NCI-H2081 treated with DMSO at 0.1 percent for 48 hours (cell line): ENCODE results near the gene CCR5.

Experiments
- DNase-seq: peaks from one replicate; lab custom pipeline; 2025; lab: John Stamatoyannopoulos, UW

Gene CCR5

GRCh38 chr3:46408853-46409252 lies 38.1 kb downstream of the CCR5 start:
- no peak for DNase-seq

DNA sequence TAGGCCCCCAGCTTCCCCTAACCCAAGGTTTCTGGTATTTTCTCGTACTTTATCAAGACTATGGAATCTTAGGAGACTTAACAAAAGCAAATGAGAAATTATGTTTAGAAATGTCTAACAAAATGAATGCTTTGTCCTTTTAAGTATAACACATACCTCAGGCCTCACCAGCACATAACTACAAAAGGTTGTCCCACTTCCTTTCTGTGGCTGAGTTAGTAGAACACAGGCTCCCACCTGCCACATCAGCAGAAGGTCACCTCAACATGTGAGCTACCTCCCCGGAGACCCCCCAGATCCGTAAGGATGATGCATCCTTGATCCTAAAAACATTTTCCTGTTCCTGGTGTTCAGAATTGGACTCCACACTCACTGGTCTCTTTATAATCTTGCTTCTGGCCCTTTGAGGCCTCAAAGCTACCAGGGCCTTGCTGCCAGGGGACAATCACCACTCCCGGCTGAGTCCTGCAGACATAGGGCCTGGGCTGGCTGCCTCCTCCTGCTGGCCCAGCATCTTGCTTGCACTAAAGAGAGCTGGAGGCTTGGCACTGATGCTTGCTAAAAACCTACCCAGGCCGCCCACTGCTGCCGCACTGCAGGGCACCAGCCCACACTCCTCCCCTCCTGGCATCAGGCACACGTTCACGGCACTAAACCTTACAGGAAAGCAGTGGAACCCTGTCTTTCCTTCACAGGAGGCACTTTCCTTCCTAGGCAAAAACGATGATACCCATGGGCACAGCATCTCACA lies 39.2 kb downstream of the CCR5 start:
- DNase-seq: no peak

DNA sequence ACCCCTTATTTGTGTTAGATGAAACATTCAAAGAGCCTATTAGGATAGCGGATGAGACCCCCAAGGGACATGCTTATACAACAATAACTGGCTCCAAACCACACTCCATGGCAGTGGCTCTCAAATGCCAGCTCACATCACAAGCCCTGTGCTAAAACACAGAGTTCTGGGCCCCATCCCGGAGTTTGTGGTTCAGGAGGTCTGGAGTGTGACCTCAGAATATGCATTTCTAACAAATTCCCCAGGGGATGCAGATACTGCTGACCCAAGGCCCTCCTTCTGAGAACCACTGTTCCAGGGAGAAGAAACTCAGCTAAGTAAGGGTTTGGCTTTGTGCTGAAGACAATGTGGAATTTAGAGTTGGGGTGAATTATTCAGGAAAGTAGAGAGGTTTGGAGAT lies 39.9 kb downstream of the CCR5 start:
- no peak for DNase-seq

- no peak for DNase-seq
Observed at GRCh38 chr3:46411271-46411670, 40.5 kb downstream of the CCR5 start.

DNA sequence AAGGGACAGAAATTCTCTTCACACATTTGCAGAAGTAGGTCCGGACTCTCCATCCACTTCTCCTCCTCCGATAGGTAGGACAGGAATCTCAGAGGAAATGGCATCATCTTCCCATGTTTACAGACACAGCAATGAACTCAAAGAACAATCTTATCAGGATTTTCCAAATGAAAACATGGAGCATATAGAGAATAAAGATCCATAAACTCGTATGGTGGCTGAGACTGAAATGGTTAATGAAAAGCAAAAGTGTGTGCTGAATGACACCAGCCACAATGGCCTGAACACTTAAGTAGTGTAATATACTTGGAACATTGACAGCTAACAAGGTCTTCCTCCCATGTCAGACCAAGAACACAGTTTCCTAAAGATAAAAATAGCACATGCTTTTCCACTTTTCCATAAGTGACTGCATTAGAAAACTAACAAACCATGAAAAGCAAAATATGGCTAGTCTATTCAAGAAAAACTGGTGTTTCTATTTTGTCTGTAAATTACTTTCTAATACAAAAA lies 42.1 kb downstream of the CCR5 start:
- no peak for DNase-seq

- no peak for DNase-seq
Observed at GRCh38 chr3:46413951-46414350, 43.2 kb downstream of the CCR5 start.

GRCh38 chr3:46414739-46415138 lies 44.0 kb downstream of the CCR5 start:
- DNase-seq: no peak

- peak; percentile 33 for DNase-seq
Observed at GRCh38 chr3:46416125-46416810, 45.5 kb downstream of the CCR5 start.

DNA sequence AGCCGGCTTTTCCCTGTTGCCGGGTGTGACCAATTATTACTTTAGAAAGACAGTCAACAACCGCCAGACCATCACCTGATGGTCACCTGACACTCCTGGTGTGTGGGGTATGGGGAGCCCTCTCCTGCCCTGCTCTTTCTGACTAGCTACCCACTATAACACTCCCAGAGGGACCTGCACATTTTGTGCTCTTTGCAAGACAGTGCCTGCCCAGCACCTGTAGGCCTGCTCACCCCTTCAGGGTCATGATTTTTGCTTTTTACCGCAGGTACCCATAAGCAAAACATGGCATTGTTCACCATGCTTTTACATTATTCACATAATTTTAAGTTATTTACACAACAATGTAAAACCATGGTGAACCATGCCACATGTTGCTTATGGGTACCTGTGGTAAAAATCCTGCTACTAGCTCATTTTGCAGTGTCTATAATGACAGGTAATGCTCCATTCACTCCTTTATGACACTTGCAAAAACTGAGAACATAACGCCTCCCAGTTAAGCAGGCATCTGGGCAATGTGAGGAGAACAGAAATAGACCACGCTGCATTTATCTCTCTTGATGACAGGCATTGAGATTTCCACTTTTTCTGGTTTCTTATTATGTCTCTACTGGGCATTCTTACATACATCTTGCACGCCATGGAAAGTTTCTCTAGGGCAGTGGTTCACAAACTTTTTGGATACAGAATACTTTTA lies 46.2 kb downstream of the CCR5 start:
- DNase-seq: no peak

DNA sequence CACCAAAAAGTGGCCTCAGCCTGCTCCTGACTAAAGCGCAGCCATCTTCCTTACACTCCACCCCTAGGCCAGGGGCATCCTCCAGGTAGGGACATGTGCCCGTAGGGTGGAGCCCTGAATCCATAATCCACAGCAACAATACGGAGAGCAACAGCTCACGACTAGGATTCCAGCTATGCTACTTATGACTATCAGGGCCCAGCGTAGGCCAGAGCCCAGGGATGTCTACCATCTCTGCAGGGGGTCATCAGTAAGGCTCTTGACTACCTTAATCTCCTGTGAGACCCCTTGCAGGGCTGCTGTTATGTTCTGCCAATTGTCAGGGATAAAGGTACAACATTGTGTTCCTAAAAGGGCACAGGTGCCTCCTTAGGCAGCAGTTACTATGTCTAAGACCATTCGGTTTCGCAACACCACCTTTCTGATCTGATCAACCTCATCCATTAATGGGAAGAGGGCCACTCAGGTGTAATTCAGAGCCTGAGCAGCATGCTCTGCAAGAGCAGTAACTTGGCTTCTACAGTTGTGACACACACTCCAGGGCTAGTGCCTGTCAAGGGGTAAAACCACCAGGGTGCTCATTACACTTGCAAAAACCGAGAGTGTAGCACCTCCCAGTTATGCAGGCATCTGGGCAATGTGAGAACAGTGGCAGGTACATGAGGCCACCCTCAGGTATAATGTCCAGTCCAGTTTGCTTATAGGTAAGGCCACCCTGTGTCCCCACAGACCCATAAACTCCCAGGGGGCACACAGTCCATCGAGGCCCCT lies 47.3 kb downstream of the CCR5 start:
- DNase-seq: no peak

- no peak for DNase-seq
Observed at GRCh38 chr3:46419816-46420215, 49.1 kb downstream of the CCR5 start.

DNA sequence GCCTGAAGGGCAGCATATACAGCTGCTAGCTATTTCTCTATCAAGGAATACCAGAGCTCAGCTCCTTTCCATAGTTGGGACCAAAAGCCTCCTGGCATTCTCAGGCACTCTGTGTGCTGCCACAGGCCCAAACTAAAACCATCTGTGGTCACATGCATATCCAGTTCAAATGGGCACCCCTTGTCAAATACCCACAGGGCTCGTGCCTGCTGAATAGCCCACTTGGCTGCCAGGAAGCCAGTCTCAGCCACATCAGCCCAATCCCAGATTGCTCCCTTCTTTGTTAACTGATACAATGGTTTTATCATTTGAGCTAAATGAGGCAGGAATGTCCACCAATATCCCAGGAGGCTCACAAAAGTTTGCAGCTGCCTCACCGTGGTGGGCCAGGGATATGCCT lies 50.2 kb downstream of the CCR5 start:
- DNase-seq: no peak

DNA sequence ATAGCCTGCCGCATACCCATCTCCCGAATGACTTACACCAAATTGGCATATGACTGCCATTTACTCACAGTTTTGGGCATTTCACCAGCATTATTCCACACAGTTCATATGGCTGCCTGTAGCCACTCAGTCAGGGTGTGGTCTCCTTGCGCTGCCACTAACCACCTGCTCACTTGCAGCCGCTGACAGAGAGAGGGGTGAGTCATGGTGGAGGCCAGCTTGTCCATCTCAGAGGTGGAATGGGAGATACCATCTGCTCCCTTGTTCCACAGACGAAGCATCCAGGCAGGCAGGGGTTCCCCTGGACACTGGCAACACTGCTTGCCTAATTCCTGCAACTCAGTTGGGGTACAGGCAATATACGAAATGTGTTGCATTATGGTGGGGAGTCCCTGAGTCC lies 51.9 kb downstream of the CCR5 start:
- DNase-seq: no peak

DNA sequence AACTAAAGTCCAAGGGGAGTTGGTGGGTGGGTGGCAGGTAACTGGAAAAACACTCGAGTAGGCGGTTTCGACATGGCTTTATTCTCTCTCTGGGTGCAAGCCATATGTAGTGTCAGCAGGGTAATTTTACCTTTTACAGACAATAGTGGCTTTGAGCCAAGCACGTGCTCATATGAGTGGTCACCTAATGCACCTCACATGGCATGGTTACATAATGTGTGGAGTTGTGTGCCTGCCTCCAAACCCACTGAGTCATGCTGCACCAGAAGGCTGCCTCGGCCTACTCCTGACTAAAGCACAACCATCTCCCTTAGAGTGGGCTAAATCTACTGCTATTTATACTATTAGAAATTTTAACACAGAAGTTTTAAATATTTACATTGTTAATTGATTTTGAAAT lies 52.8 kb downstream of the CCR5 start:
- no peak for DNase-seq
